Measurements from ENCODE around the gene SULT4A1.

Gene SULT4A1

DNA sequence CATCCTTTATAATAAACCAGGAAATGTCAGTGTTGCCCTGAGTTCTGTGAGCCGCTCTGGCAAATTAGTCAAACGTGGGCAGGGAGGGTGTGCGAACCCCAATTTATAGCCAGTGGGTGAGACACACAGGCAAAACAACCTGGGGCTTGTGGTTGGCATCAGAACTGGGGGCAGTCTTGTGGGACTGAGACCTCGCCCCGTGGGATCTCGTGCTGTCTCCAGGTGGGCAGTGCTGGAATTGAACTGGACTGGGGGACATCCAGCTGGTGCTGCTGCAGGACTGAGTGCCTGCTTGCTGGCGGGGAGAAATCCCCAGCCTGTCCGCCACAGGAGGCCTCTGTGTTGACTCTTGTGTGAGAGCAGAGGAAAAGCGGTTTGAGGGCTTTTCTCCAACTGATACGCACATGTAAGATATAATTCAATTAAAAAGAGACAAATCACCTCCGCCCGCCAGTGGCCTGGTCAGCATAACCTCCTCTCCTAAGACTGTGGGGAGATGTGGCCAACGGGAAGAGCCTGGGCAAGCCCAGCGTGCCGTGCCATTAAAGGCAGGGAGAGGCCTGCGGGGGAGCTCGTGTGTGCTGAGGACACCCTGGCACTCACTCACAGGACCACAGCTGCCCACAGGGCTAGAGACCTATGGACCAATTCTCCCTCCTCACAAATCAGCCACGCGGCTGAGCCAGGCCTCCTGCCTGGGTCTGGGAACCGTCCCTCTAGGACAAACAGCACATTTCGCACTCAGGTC, 18.4 kb downstream of the SULT4A1 start:
- DNase-seq = no peak

DNA sequence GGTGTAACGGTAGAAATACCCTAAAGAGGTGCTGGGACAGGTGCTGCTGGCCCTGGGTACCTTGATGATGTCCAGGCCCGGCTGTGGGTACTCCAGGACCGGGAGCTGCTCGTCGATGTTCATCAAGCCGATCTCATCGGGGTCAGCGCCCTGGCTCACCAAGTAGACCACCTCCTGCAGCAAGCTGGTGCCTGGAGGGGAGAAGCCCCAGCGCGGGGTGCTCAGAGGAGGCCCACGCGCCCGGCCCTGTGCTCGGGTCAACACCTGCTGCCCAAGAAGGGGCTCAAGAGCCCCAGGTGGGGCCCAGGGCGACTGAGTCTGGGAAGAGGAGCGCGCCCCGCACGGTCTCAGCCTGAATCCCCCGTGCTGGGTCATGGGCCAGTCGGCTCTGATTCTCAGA, 20.6 kb downstream of the SULT4A1 start:
- no peak for DNase-seq

DNA sequence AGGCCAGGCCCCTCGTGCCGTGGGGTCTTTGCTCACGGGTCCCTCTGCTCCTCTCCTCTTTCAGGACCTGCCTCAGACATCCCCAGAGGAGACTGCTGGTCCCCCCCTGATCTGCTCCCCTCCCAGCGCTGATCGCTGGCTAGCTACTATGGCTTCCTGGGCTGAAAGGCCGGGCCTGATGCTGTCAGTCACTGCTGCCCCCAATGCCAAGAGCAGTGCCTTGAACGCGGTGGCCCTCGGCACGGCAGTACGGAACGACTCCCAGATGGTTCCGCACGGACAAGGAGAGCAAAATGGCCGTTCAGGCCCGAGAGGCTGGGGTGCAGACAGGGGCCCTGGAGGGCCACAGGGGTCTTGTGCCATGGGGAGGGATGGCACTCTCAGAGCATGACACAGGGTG, 21.5 kb downstream of the SULT4A1 start:
- DNase-seq = no peak

DNA sequence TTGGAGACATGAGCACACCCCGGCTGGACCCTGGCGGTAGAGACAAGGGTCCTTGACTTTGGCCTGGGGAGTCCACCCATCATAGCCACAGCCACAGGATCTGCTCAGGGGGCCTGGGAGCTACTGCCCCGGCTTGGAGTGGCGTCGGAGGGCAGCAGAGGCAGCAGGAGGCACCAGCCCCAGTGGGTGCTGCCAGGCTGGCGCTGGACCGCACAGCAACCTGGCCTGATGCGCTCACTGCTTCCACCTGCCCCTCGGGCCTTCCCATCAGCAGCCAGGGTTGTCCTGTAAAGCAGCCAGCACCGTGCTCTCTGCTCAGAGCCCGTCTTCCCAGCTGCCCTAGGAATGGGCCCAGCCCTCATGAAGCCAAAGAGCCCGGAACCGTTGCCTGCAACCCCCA, 21.9 kb downstream of the SULT4A1 start:
- DNase-seq = no peak

DNA sequence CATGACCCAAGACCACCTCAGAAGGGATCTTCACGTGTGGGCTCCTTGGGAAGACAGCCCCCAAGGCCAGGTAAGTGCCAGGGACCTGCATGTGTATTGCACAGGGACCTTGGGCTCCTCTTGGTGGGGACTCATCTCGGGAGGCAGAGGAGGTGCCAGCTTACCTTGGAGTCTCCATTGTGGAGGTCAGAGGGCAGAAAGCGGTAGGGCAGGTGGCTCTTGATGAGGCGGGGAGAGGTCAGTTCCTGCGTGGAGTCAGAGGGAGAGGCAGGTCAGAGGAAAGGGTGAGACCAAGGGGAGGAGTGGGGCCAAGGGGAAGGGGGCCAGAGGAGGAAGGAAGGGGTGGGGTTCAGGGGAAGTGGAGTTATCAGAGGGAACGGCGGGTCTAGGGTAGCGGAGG, 22.5 kb downstream of the SULT4A1 start:
- DNase-seq = no peak

DNA sequence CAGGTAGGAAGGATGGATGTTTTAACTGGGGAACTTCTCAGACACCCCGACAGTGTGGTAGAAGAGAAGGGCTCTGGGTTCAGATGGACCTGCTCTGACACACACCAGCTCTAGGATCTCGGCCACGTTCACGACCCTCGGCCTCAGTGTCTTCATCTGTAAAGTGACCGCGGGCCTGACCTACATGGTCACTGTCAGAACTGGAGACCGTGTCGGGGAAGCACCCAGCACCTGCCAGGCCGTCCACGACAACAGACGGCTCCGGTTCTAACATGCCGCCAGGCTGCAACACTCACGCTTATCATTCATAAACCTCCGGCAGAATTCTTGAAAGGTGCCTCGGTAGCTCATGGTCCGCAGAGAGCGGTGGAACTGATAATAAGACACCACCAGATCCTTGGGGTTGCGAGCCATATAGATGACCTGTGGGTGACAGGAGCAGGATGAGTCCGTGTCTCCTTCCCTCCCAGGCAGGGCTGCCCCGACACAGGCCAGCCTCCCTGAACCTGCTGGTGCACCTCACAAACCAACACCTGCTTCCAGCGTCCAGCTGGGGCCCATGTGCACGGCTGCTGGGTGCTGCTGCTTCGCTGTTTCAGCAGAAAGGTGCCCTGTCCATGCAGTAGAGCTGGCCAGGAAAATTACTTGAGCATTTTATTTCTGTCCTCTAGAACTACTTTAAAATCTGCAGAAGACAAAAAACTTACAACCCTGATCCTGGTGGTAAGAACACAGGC, 23.6 kb downstream of the SULT4A1 start:
- DNase-seq = no peak

DNA sequence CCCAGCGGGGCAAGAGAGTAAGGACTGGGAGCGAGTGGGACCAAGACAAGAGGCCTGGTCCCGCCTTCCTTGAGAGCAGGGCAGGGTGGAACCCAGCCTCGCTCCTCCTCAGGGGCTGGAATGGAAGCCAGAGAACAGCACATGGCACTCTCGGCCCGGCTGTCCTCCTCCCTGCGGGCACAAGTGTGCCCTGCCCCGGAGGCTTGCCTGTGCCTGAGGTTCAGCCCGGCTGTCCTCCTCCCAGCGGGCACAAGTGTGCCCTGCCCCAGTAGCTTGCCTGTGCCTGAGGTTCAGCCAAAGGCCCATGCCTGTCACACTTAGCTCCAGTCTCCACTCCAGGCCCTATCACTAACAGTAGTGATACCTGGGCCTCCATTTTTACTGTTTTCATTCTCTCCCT, 24.2 kb downstream of the SULT4A1 start:
- DNase-seq = no peak

DNA sequence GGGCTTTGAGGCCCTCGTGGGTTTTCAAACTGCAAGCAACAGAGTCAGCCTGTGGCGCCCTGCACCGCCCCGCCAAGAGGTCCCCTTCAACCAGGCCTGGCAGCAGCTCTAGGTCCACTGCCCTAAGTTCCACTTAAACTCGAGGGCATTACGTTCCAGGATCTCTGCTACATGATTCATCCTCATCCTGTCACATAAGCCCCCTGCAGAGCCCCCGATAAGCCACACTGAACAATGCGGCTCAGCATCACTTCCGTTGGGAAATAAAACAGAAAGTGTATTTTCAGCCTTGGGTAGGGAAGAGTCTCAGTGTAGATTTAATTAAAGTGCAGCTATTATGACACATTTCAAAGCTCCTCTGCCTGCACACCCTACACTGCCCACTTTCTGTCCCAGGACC, 24.6 kb downstream of the SULT4A1 start:
- DNase-seq = no peak

DNA sequence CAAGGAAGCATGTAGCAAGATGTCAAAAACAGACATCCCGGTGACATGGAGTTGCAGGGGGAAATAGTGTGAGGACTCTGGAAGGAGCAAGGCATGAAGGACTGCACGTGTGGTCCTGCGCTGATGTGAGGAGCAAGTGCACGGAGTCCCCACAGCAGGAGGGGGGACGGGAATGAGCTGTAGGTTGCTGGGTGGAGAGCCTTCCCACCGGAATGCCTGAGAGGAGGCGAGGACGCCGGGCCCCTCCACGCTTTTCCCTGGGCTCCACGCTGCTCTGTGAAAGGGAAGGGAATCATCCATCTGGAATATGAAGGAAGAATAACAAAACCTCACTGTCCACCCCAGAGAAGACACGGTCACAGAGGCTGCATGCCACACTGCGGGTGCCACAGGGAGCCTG, 26.6 kb downstream of the SULT4A1 start:
- DNase-seq = no peak

DNA sequence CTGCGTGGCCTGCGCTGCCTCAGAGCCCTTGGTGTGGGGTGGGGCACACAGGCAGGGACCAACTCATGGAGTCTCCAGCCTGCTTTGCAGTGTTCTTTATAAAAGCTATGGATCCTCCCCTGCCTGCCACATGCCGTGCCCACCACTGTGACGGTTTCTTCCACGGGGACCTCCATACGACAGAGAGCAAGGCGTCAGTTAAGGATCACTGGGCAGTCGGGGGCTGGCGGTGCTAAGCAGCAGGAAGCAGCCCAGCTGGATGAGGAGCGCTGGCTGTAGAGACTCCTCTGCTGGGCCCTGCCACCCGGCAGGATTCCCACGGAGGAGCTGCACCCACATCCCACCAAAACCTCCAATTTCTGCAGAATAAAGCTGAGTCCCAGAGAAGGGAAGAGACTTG, 27.1 kb downstream of the SULT4A1 start:
- DNase-seq = no peak

DNA sequence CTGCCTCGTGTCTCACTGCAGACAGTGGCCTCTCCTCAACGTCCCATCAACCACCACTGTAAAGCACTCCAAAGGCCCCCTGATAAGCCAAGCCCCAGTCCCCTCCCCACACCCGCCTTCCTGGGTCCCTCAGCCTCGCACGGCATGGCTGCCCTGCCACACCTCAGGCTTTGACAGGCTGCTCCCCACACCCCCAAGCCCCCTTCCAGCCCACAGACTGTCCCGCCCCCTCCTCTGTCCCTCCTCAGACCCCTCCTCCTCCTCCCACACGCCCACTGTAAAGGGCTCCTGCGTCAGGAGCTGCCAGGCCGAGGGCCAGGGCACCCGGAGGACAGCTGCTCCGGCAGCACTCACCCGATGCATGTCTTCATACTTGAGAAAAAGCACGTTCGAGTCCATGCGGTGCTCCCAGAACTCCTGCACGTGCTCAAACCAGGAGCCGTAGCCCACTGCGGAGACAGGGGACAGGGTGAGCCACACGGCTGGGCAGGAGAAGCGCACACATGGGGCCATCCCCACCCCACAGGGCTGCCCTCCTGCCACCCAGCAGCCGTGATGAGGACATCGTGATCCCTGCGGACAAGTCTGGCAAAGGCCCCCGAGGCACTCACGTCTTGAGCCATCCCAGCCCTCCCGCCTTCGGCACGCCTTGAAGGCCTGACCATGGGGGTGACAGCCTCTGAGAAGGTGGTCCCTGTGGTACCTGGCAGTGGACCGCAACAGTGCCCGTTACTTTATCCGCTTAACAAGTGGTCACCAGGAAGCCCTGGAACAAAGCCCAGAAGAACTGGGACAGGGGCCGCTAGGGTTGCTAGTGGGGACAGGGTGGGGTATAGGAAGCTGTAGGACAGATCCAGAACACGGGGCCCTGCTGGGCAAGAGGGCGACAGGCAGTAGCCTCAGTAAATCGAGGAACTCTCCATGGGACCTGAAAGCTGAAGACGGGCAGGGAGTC, 28.8 kb downstream of the SULT4A1 start:
- DNase-seq = no peak

DNA sequence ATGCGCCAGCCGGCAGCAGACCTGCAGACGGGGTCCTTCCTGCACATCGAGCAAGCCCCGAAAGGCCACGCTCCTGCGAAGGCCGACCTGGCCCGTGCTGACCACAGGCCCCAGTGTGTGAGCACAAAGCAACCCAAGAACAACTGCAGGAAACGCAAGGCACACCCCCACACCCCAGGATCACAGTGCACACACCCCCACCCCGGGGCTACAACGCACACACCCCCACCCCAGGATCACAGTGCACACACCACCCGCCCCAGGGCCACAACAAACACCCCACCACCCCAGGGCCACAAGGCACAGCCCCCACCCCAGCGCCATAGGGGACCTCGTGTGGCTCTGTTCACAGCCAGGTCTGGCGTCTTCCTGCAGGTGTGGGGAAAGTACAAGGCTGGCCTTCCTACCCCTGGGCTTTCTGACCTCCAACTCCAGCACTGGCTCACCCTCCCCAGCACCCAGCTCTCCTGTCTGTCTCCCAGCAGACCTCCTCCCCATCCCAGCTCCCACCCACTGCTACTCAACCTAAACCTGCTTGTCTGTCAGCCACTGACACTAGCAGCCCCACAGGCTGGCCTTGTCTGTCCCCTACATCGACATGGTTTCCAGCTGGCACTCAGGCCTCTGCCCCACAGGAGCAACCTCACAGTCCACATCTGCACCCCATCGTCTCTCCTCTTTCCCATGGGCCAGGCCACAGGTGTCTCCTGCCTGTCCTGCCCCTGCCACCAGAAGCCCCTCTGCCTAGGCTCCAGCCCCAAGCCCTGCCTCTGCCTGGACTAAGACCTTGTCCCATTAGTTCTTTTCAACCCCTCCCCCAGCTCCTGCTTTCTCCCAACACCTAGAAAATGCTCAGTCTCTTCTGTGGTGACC, 29.7 kb downstream of the SULT4A1 start:
- DNase-seq = no peak

DNA sequence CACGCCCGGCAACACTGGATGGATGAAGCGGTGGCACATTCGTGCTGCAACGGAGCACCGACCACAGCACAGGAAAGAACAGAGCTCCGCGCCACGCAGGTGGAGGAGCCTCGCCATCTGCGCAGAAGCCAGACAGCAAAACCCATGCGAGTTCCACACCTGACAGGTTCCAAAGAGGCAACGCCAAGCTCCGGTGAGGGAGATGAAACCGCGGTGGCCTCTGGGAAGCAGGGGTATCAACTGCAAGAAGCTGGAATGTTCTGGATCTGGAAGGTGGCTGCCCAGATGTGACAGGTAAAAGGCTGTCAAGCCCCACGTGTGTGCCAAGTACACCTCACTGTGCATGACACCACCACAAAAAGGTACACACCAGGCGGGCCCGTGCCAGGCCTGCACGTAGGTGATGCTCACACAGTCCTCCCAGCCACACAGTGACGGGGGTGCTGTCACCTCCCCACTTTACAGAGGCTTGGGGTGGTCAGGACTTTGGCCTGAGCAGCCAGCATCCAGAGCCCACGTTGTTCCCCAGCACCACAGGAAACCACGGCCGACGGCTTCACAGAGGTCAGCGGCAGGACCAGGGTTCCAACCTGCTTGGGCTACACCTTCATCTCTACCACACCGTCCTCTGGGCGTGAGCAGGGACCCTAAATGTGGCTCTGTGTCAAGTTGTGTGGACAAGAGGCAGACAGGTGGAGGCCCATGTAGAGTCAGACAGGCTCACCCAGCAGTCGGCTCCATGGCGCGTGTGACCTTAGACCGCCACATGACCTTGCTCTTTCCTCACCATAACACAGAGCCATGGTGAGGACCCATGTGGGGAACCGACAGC, 30.5 kb downstream of the SULT4A1 start:
- no peak for DNase-seq

DNA sequence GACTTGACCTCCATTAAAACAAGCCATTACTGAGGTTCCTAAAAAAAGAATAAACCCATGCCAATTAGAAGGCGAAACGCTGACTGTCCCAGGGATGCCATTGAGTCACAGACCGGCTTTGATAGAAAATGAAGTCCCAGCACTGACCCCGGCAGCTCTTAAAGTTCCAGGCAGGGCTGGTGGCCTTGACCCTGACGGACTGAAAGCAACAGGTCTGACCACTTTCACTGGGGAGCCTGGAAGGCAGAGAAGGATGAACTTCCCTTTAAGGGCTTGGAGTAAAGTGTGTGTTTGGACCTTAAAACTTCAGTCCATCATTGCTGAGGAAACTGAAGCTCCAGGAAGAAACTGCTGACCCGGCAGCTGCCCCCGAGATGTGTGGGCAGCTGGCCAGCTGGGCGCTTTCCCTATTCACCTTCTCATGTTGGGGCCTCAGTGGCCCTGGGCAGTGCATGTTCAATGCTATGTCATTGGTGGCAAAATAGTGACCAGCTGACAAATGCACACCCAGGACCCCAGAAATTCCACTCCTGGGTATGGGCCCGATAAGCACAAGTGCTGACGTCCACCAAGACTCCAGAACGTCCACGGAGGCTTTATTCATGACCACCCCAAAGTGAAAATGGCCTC, 31.3 kb downstream of the SULT4A1 start:
- no peak for DNase-seq

DNA sequence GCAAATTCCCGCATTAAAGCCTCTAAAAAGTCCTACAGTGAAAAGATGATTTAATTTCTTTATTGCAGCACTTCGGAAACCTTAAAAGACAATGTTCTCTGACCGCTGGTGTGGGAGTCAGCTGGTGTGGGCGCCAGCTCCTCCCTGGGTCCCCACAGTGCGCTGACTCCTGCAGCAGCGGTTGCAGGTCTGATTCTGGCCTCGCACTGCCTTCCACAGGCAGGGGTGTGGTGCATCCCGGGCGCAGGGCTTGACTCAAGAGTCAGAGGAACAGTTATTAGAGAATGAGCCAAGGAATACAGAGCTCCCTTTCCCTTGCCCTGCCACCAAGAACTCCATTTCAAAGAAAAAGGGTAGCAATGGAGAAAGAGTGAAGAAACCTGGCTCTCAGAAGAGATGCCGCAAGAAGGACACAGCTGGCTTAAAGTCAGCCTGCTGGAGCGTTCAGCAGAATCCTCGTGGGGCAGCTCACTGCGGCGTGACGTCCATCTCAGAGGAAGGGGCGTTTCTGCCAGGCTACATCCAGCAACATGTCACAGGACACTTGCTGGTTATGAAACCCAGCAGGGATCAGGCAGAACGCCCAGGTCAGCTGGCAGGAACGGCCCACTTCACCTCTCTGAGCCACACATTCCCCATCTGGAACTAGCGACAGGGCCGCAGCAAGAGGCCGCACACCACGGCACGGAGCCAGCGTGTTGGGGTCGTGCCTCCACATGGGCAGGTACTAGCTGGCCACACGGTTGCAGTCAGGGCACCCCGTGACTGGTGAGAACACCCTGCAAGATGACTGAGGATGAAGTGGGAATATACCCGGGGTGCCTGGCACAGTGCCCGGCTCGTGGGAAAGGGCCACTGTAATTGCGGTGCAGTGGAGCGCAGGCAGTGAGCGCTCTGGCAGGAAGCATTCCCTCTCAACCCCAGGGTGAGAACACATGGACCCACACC, 32.1 kb downstream of the SULT4A1 start:
- no peak for DNase-seq

DNA sequence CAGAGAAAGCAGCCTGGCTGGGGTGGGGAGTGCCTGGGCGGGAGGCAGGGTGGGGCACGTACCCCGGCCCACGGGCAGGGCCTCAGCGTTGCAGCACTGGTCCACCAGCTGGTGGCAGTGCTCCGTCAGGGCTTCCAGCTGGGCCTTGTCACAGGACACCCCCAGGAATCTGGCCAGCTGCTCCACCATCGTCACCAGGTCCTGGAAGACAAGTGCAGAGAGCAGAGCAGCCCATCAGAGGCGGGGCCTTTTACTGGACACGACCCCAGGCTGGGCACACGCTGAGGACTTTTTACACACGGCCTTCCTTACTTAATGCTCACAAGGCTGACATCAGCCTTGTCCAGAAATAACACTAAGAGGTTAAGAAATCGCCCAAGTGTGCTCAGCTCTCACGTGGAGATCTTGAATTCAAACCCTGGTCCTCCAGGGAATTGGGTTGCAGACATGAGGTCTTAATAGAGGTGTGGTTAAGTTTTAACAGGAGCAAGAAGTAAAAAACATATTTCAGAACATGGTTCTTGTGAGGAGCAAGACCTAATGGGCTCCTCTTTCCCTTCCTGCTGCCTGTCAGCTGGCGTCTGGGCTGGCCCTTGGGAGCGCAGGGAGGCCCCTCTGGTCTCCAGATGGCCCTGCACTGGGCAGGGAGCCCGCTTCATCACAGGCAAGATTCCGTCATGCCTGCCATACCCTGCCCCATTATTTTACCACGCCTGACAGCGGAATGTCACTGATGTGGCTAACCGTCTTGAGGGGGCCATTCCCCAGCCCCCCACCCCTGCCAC, 33.1 kb downstream of the SULT4A1 start:
- DNase-seq = no peak

DNA sequence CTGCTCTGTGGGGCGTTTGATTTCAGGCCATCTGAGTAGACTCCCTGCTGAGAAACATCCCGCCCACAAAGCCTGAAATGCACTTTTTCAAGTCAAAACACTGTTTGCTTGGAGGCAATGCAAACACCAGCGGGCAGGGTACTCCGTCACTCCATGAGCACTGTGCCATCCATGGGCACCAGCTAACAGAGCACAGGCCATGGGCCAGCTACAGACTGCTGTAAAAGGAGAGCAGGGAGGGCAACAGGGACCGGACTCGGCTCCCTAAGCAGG, 33.7 kb downstream of the SULT4A1 start:
- DNase-seq = no peak

DNA sequence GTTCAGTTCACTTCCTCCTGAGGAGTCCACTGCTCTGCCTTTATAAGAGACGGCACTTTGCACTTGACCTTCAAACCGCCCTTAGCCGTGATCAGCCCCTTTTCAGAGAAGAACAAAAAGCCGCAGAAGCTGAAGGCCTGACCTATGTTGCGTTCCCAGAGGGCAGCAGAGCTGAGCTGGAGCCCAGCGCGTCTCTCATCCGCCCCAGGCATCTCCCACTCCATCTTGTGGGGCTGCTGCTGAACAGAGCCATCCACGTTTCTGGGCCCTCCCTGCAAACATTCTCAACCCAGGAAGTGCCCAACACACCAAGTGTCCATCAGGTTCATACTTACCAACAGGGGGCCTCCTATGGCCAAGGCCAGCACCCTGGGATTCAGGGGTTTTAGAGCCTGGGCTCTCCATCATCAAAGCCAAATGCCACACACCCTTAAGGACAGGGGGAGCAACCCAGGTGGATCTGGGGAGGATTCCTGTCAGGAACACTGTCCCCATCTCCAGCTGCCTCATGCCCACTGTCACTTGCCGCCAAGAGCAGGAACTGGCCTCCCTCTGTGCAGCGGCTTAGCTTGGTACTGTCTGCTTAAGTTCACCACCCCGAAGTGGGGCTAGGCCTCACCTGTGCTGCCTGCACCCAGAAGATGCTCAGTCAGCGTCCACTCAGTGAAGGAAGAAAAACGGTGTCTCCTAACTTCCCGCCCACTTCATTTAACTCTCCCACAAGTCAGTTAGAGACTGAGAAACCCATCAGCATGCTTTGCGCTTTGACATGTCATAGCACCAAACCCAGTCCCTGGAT, 34.2 kb downstream of the SULT4A1 start:
- DNase-seq = no peak

Data from 8988T (cell line).